Measurements from ENCODE around the gene TBC1D2. TPM values are rescaled to one million over a fixed set of nuclear protein-coding genes. Genes with fewer than 3 reads are reported as not detected.

TBC1D2 gene
- total RNA-seq, 3 donors from 2014 or later (not counting 1 experiment from before 2014, with no cell fraction given): 5.0 to 8.9 (median 7.0) TPM

DNA sequence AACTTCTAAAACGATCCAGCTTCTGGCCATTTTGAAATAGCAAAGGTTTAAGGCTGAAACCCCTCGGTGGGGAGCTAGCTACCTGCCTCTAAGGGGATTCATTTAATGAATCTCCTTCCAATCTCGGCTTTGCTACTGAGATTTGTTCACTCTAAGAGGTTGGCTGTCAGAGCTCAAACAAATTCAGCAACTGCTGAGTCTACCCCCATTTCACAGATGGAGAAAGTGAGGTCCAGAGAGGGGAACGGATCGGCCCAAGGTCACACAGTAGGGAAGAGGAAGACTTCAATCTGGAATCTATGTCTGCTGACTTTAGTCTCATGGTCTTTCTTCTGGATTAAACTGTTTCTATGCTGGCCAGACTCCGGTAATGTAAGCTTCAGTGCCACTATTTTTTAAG is 66.0 kb downstream of the TBC1D2 start:
- H3K4me1 ChIP-seq (ENCODE audit: control insufficient read depth, insufficient read depth, low read length): peaks cover 19% of the 10 kb centered on the region
- Mint-ChIP-seq H3K9me3 (no peaks in the 10 kb centered on the region), H3K4me3 (no peak overlapping the region), H3K36me3 (no peaks in the 10 kb centered on the region), H3K4me1 (peaks cover 0 to 13% of the 10 kb centered on the region in 2 donors), H3K27me3 (ENCODE audit: low read depth in 2 of 2) (no peaks in the 10 kb centered on the region), H3K27ac (no peak overlapping the region)
- H3K27ac ChIP-seq (ENCODE audit: low read length): no peak overlapping the region
- no peaks in the 10 kb centered on the region for H3K36me3 ChIP-seq (ENCODE audit: control insufficient read depth, insufficient read depth, low read length)
- no peak for DNase-seq
- no peak for ATAC-seq
- intact Hi-C loops (cut with micrococcal nuclease): no loop called here
- TF ChIP-seq, protein P1, sequence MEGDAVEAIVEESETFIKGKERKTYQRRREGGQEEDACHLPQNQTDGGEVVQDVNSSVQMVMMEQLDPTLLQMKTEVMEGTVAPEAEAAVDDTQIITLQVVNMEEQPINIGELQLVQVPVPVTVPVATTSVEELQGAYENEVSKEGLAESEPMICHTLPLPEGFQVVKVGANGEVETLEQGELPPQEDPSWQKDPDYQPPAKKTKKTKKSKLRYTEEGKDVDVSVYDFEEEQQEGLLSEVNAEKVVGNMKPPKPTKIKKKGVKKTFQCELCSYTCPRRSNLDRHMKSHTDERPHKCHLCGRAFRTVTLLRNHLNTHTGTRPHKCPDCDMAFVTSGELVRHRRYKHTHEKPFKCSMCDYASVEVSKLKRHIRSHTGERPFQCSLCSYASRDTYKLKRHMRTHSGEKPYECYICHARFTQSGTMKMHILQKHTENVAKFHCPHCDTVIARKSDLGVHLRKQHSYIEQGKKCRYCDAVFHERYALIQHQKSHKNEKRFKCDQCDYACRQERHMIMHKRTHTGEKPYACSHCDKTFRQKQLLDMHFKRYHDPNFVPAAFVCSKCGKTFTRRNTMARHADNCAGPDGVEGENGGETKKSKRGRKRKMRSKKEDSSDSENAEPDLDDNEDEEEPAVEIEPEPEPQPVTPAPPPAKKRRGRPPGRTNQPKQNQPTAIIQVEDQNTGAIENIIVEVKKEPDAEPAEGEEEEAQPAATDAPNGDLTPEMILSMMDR (IDR thresholded peaks at IDR 0.05): no peak
- 77% methylated on average over 6 of the region's 6 CpGs for WGBS (ENCODE audit: insufficient coverage)
- no peaks in the 10 kb centered on the region for H3K27me3 ChIP-seq (ENCODE audit: control insufficient read depth, insufficient read depth, low read length)
- no peaks in the 10 kb centered on the region for H3K9me3 ChIP-seq (ENCODE audit: control insufficient read depth, insufficient read depth, low read length)
- no peak overlapping the region for H3K4me3 ChIP-seq (ENCODE audit: low read length)

DNA sequence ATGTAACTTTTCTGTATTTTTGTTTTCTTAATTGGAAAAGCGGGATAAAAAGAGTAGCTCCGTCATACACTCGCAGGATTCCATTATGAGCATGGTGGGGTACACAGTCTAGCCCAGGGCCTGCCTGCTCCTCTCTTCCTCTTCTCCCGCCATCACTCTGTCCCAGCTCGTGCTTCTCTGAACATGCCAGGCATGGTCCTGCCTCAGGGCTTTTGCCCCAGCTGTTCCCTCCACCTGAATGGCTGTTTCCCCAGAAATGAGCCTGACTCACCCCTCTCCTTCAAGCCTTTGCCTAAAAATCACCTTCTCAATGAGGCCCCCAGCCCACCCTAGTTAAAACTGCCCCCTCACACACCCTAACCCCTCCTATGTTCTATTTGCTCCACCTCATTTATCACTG is 67.5 kb downstream of the TBC1D2 start:
- WGBS (ENCODE audit: insufficient coverage): 94% methylated on average over 5 of the region's 5 CpGs
- Histone ChIP-seq H3K27me3 (ENCODE audit: control insufficient read depth, insufficient read depth, low read length) (no peaks in the 10 kb centered on the region), H3K4me3 (ENCODE audit: low read length) (no peak overlapping the region), H3K9me3 (ENCODE audit: control insufficient read depth, insufficient read depth, low read length) (no peaks in the 10 kb centered on the region), H3K36me3 (ENCODE audit: control insufficient read depth, insufficient read depth, low read length) (no peaks in the 10 kb centered on the region), H3K4me1 (ENCODE audit: control insufficient read depth, insufficient read depth, low read length) (peaks cover 13% of the 10 kb centered on the region), H3K27ac (ENCODE audit: low read length) (no peak overlapping the region)
- Mint-ChIP-seq H3K4me1 (peaks cover 0 to 7% of the 10 kb centered on the region in 2 donors), H3K36me3 (no peaks in the 10 kb centered on the region), H3K27ac (no peak overlapping the region), H3K27me3 (ENCODE audit: low read depth in 2 of 2) (no peaks in the 10 kb centered on the region), H3K9me3 (no peaks in the 10 kb centered on the region), H3K4me3 (no peak overlapping the region)
- ATAC-seq (no peak), DNase-seq (no peak)
- intact Hi-C loops (cut with micrococcal nuclease): no loop called here
- TF ChIP-seq, protein P1 (IDR thresholded peaks at IDR 0.05): no peak

DNA sequence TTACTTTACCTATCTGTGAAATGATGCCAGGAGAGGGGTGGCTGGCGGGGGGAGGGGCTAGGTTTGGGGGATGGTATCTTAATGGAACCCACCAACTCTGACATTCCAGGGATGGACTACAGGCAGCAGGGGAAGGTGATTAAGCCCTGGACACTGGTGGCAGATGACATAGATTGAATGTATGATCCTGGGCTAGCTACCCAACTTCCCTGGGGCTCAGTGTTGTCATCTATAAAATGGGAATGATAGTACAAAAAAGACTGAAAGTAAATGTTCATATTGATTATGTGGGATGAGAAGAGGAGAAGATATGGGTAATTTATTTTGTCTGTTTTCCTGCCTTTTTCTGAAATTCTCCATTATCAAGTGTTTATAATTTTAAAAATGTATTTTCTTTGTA is 69.2 kb downstream of the TBC1D2 start:
- no peak for DNase-seq
- TF ChIP-seq, protein P1 (IDR thresholded peaks at IDR 0.05): no peak
- ATAC-seq: no peak
- Histone ChIP-seq H3K36me3 (ENCODE audit: control insufficient read depth, insufficient read depth, low read length) (no peaks in the 10 kb centered on the region), H3K4me3 (ENCODE audit: low read length) (no peak overlapping the region), H3K4me1 (ENCODE audit: control insufficient read depth, insufficient read depth, low read length) (peaks cover 2% of the 10 kb centered on the region), H3K27ac (ENCODE audit: low read length) (no peak overlapping the region), H3K27me3 (ENCODE audit: control insufficient read depth, insufficient read depth, low read length) (no peaks in the 10 kb centered on the region), H3K9me3 (ENCODE audit: control insufficient read depth, insufficient read depth, low read length) (no peaks in the 10 kb centered on the region)
- no peaks in the 10 kb centered on the region for H3K36me3 Mint-ChIP-seq
- WGBS (ENCODE audit: insufficient coverage): 45% methylated on average over 1 of the region's 1 CpG
- H3K27me3 Mint-ChIP-seq (ENCODE audit: low read depth in 2 of 2): no peaks in the 10 kb centered on the region
- H3K4me3 Mint-ChIP-seq: no peak overlapping the region
- H3K9me3 Mint-ChIP-seq: no peaks in the 10 kb centered on the region
- peaks cover 0 to 7% of the 10 kb centered on the region in 2 donors for H3K4me1 Mint-ChIP-seq
- intact Hi-C loops (cut with micrococcal nuclease): no loop called here
- no peak overlapping the region for H3K27ac Mint-ChIP-seq

DNA sequence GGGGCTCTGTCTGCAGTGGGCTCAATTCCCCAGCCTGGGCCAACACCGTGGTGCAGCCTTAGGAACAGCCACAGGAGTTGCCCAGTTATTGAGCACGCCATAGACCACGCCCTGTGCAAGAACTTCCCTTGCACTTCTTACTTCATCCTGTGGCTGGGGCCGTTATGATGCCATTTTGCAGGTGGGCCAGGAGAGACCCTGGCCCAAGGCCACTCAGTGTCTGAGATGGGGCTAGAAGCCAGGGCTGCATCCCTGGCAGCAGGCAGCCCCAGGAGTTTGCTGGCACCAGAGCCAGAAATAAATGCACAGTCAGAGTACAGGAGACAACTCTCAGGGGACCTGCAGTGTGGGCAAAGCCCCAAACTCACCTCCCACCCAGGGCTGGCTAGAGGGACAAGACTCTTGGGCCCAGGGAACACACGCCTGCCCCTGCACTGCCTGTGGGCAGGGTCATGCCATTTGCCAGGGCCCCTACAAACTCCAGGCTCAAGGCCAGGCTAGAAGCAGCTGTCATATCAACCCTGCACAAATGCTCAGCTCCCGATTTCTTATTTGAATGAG is 69.8 kb downstream of the TBC1D2 start:
- no peak overlapping the region for H3K4me3 ChIP-seq (ENCODE audit: low read length)
- H3K4me1 ChIP-seq (ENCODE audit: control insufficient read depth, insufficient read depth, low read length): no peaks in the 10 kb centered on the region
- no peak overlapping the region for H3K27ac ChIP-seq (ENCODE audit: low read length)
- Mint-ChIP-seq H3K27me3 (ENCODE audit: low read depth in 2 of 2) (no peaks in the 10 kb centered on the region), H3K36me3 (no peaks in the 10 kb centered on the region), H3K4me1 (peaks cover 0 to 4% of the 10 kb centered on the region in 2 donors), H3K27ac (no peak overlapping the region), H3K4me3 (no peak overlapping the region), H3K9me3 (no peaks in the 10 kb centered on the region)
- WGBS (ENCODE audit: insufficient coverage): 71% methylated on average over 6 of the region's 6 CpGs
- no peaks in the 10 kb centered on the region for H3K27me3 ChIP-seq (ENCODE audit: control insufficient read depth, insufficient read depth, low read length)
- no peaks in the 10 kb centered on the region for H3K9me3 ChIP-seq (ENCODE audit: control insufficient read depth, insufficient read depth, low read length)
- DNase-seq (no peak), ATAC-seq (peak in 1 of 3 donors; percentile 49)
- intact Hi-C loops (cut with micrococcal nuclease): no loop called here
- TF ChIP-seq, protein P1 (IDR thresholded peaks at IDR 0.05): no peak
- H3K36me3 ChIP-seq (ENCODE audit: control insufficient read depth, insufficient read depth, low read length): no peaks in the 10 kb centered on the region
